ENCODE measurements around the gene LHX4.
A peak's percentile ranks its signal among the peaks of the same experiment; 100 is the strongest.

The LHX4 gene

GRCh38 chr1:180243517-180244221 is 13.6 kb downstream of the LHX4 start:
- no peak for DNase-seq (ENCODE audit: low read depth)

GRCh38 chr1:180244840-180245239 is 14.8 kb downstream of the LHX4 start:
- DNase-seq (ENCODE audit: low read depth): no peak

- no peak for DNase-seq (ENCODE audit: low read depth)
Measured at GRCh38 chr1:180246579-180246978, 16.5 kb downstream of the LHX4 start.

DNA sequence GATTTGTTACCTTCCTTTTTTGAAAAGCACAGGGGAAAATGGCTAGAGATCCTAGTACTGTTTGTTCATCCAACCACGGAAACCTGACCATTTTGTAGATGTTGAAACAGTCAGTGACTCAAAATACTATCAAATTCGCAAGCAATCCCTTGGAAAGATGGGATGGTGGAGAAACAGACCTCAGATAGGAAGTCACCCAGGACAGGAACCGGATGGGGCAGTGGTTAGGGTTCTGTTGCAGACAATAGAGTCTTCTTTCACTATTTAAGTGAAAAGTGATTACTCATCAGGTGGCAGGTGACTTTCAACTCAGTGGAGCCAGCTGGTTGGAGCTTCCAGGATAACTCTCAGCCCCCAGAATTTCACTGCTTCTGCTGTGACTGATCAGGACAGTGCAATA is 17.0 kb downstream of the LHX4 start:
- no peak for DNase-seq (ENCODE audit: low read depth)

GRCh38 chr1:180247580-180247979 is 17.5 kb downstream of the LHX4 start:
- no peak for DNase-seq (ENCODE audit: low read depth)

DNA sequence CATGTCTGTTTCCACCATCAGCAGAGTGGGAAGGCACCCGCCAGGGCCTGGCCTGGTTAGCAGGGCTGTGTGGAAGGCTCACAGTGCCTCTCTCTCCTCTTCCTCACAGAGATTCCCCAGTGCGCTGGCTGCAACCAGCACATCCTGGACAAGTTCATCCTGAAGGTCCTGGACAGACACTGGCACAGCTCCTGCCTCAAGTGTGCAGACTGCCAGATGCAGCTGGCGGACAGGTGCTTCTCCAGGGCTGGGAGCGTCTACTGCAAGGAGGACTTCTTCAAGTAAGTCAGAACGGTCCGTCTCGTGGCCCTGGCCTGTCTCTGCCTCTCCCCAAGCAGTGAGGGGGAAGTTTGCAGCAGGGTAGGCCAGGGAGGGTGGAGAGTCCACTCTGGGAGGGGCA is 18.1 kb downstream of the LHX4 start:
- no peak for DNase-seq (ENCODE audit: low read depth)

DNA sequence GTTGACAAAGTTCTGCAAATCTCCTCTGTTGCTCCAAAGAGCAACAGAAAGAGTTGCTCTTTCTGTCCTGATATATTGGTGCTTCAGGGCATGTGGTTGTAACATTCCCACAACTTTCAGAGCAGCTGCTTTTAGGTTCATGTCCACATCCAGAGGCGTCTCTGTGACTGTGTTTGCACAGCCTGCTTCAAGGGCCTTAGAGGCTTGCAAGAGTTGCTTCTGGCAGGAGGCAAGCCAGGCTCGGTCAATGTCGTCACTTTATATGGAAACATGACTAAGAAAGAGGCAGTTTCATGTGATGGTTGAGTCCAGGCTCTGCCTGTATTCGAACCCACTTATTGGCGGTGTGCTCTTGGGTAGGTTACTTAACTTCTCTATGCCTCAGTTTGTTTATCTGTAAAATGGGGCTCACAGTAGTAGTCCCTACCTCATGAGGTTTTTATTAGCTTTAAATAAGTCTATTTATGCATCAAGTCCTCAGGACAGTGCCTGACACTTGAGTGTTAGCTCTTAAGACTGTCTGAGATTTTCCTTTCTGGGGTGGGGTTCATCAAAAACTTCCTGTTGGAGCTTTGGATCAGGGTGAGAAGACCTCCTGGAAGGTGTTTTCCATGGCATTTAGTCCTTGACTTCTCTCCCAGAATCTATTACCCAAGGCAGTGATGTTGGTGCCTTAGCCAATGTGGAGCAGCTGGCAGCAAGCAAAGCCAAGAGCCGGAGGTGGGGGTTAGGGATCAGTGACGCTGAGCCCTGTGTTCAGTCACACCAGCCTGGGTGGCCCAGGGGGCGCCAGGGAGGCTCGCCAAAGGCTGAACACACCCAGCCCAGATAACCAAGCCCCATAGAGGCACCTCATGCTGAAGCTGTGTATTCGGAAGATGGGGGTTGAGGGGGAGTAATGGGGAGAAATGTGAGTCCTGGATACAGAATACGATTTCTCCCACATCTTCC is 18.9 kb downstream of the LHX4 start:
- DNase-seq (ENCODE audit: low read depth): no peak

GRCh38 chr1:180249725-180250498 is 19.8 kb downstream of the LHX4 start:
- no peak for DNase-seq (ENCODE audit: low read depth)

- DNase-seq (ENCODE audit: low read depth): no peak
Measured at GRCh38 chr1:180250499-180250770, 20.4 kb downstream of the LHX4 start.

DNA sequence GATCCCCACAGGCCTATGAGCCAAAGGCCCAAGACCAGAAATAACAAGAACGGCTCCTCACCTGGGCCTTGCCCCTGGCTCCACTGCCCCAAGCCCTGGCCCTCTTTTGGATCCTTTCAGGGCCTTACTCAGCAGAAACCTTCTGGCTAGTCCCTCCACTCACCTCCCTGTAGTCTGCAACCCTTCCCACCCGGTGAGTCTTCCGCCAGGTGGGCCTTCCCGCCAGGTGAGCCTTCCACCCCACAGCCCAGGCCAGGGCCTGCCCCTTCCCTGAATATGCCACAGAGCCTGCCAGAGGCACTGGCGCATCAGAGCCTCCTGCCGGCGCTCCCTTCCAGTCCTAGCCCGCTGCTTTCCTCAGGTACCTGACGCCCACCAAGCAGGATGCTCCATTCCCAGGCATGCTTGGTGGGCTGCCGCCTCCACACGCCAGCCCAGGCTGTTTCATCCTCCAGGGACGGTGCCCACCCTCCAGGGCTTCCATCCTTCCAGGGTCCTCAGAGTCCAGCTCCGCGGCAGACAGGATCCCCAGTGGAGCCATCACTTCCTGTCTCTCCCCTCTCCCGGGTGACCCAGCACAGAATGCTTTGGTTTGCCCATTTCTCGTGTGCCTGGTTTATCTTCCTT is 20.9 kb downstream of the LHX4 start:
- no peak for DNase-seq (ENCODE audit: low read depth)

- DNase-seq (ENCODE audit: low read depth): no peak
Measured at GRCh38 chr1:180251526-180252305, 21.7 kb downstream of the LHX4 start.

DNA sequence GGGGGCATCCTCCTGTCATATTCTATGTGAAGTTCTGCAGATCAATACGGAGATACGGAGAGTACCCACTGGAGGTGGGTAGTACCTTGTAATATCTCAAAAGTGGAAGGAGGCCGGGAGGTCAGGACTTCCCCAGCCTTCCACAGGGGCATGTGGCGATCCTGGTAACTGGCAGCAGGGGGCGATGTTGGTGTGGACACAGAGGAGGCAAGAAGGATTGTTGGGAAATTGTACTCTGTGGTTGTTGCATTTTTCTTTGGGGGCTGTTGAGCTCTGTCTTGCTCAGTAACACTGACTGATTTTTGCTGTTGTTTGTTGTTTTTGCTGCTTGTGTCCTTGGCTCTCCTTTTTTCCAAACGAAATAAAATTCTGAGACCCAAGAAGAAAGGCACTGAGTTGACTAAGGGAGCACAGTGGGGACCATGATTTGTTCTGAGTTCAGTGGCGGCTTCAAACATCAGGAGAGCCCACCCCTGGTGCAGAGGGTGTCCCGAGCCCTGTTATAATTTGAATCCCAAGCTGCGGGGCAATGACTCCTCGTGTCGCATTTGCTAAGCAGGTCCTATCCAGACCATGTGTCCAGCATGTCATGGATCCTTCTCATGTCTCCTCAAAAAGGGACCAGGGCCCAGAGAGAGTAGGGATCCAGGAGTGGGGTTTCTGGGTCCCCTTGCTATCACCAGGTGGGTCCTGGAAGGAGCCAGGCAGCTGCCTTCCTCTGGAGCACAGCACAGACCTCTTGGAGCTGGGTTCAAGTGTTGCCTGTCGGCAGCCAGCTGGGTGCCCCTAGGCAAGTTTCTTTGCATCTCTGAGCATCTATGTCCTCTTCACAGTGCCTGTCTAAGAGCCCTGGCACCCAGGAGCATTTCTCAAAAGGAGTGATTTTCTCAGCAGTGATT is 22.8 kb downstream of the LHX4 start:
- peak; percentile 34 for DNase-seq (ENCODE audit: low read depth)

- no peak for DNase-seq (ENCODE audit: low read depth)
Measured at GRCh38 chr1:180253585-180254495, 23.8 kb downstream of the LHX4 start.

GRCh38 chr1:180254496-180254819 is 24.4 kb downstream of the LHX4 start:
- DNase-seq (ENCODE audit: low read depth): no peak

DNA sequence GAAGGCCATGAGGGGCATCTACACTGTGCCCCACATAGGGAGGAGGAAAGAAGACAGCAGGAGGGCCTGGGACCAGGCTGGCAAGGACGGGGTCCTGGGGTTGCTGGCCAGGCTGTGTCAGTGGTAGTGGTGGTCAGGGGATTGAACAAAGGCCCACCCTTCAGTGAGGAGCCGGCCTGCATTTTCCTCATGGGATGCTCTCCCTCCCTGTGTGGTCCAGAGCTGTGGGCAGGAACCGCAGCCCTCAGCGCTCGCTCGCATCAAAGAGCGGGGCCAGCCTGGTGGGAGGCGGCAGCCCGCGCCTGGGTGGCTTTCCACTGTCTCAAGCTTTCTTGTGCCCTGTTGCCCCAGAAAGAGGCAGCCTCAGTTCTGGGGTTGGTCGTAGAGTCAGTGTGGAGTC is 24.8 kb downstream of the LHX4 start:
- no peak for DNase-seq (ENCODE audit: low read depth)

DNA sequence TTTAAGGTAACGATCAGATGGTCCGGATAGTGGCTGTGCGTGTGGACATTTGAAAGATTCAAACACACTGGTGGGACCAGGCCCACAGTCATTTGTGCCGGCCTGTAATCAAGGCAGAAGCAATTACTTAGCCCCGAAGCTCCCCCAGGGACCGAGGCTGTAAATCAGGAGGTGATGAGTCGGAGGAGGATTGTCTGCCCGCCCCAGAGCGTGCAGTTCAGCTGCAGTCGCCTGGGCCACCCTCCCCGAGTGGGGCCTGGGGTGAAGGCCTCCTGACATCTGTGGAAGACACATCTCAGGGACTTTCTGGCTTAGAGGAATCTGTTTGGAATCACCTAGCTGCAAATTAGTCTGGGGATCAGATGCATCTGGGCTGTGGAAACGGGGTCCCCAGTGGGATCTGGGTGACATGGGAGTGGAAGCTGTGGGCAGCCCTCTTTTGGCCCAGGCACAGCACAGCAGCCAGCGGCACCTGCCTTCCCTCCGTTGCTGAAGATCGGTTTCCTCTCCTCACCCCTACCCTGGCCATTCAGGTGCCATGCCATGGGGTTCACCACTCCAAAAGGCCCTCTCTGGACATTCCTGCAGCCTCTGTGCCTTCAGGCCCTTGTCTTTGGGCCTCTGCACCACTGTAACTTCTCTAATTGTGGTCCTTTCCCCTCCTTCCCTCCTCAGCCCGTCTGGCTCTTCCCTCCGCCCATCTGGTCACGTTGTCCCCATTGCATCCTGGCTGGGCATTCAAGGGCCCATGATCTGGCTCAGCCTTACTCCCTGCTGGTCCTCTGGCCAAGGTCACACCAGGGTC is 25.7 kb downstream of the LHX4 start:
- DNase-seq (ENCODE audit: low read depth): no peak

GRCh38 chr1:180256341-180257027 is 26.4 kb downstream of the LHX4 start:
- no peak for DNase-seq (ENCODE audit: low read depth)

DNA sequence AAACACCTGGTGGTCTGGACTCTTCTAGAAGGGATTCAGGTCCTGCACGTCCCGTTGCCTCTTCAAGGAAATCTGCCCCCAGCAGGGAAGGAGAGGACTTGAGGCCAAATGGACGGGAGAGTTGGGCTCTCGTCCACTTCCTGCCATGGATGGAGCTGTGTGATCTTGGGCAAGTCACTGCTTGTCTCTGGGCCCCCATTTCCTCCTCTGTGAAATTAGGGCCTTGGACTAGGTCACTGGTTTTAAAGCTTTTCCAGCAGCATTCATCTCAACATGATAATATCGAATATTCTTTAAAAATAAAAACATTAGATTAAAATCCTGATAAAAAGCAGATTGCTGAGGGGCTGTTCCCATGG is 26.9 kb downstream of the LHX4 start:
- no peak for DNase-seq (ENCODE audit: low read depth)

Measured in stimulated activated CD8-positive, alpha-beta memory T cell treated with anti-CD3 and anti-CD28 coated beads, Interleukin-15, amount 100 ng/mL, for 24 hours (primary cell).